DND-41 (cell line): ENCODE results near the gene MAP3K2.

ENCODE experiments used
- ATAC-seq: fragments of 200-7000 bp; cut with Tn5 transposase; 3 replicates; pipeline ENCODE4 v1.9.1; 2021; ENCODE audit warnings: low read depth; ENCODE audit not compliant: insufficient read depth
- DNase-seq: peaks from one replicate; pipeline ENCODE4 v3.0.0-alpha.2; 2020
- H2AFZ ChIP-seq: 2 replicates; pipeline ENCODE4 v1.6.0; 2012; ENCODE audit warnings: low read depth, low read length
- H3K27ac ChIP-seq: 2 replicates; pipeline ENCODE4 v1.5.1; 2012; ENCODE audit warnings: low read length, inconsistent platforms
- H3K27me3 ChIP-seq: fragments of 200-600 bp; sonication (generic); 2 replicates; pipeline ENCODE4 v1.6.0; 2012; ENCODE audit warnings: low read length, mild to moderate bottlenecking, inconsistent platforms; ENCODE audit not compliant: insufficient read depth, poor library complexity
- H3K36me3 ChIP-seq: 2 replicates; pipeline ENCODE4 v1.5.1; 2012; ENCODE audit warnings: low read length, inconsistent platforms; ENCODE audit not compliant: insufficient read depth
- H3K4me1 ChIP-seq: 2 replicates; pipeline ENCODE4 v1.5.1; 2012; ENCODE audit warnings: mild to moderate bottlenecking, low read length; ENCODE audit not compliant: insufficient read depth
- H3K4me2 ChIP-seq: 2 replicates; pipeline ENCODE4 v1.6.0; 2012; ENCODE audit warnings: mild to moderate bottlenecking, moderate library complexity, low read length, inconsistent platforms; ENCODE audit not compliant: insufficient read depth
- H3K4me3 ChIP-seq, 2 experiments: fragments of 200-600 bp in 1 of 2; shearing (Covaris generic) in 1 of 2; 2 replicates each; pipeline ENCODE4 v1.5.1; 2012 to 2016; ENCODE audit warnings: inconsistent platforms in 2 of 2, low read length in 2 of 2, mild to moderate bottlenecking in 2 of 2, low read depth in 1 of 2, moderate library complexity in 1 of 2
- H3K79me2 ChIP-seq: 2 replicates; pipeline ENCODE4 v1.6.0; 2012; ENCODE audit warnings: low read length, inconsistent platforms; ENCODE audit not compliant: insufficient read depth
- H3K9ac ChIP-seq: 2 replicates; pipeline ENCODE4 v1.6.0; 2012; ENCODE audit warnings: low read depth, mild to moderate bottlenecking, inconsistent platforms, low read length, moderate library complexity
- H3K9me3 ChIP-seq: 2 replicates; pipeline ENCODE4 v1.5.1; 2012; ENCODE audit warnings: low read length, moderate library complexity, mild to moderate bottlenecking, inconsistent platforms; ENCODE audit not compliant: insufficient read depth, severe bottlenecking
- H4K20me1 ChIP-seq: 2 replicates; pipeline ENCODE4 v1.6.0; 2012; ENCODE audit warnings: low read length; ENCODE audit not compliant: insufficient read depth
- CTCF ChIP-seq: IDR thresholded peaks from 2 replicates; pipeline ENCODE4 v1.5.1; 2012; ENCODE audit warnings: borderline replicate concordance, low read length, moderate library complexity, mild to moderate bottlenecking; ENCODE audit not compliant: poor library complexity, severe bottlenecking; ENCODE audit errors: extremely low read depth
- EZH2 ChIP-seq: IDR thresholded peaks from 3 replicates; pipeline ENCODE4 v1.6.1; 2012; ENCODE audit warnings: borderline replicate concordance, low read depth, mild to moderate bottlenecking, moderate library complexity, low read length, inconsistent platforms; ENCODE audit not compliant: severe bottlenecking

Gene MAP3K2

DNA sequence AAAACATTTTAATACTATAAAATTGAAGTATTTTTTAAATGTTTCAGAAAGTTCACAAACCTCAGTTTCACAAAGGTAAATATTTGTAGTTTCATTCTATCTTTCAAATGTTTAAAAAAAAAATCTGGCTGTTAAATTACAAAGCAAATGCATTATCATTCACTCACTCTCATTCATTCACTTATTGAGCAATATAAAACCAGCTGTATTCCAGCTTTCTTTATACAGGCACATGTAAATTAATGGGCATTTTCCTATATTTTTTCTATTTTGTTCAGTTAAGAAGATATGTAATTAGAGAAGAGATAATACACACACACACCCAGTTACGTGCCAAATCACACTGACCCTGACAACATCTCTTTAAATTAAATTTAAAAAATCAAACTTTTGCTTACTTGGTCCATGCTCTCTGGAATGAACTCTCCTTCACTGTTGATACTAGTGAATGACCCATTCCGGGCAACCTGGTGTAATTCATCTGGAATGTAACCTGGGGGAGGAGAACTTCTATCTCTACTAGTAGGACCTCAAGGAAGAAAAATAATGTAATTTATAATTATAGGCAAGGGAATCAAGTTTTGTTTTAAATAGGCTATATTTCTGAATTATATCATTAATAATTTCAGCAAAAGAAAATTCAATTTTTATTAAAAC lies 61.4 kb downstream of the MAP3K2 start:
- DNase-seq (no peak), ATAC-seq (no peak)
- no peak overlapping the region for H3K4me2 ChIP-seq
- H3K4me1 ChIP-seq = no peaks in the 10 kb centered on the region
- no peak for TF ChIP-seq CTCF
- no peak for TF ChIP-seq EZH2
- no peaks in the 10 kb centered on the region for H3K27me3 ChIP-seq
- H3K9ac ChIP-seq = no peak overlapping the region
- no peak overlapping the region for H3K27ac ChIP-seq
- H4K20me1 ChIP-seq = no peaks in the 10 kb centered on the region
- no peak overlapping the region for H3K4me3 ChIP-seq
- H2AFZ ChIP-seq = no peak overlapping the region
- no peaks in the 10 kb centered on the region for H3K79me2 ChIP-seq
- H3K9me3 ChIP-seq = no peaks in the 10 kb centered on the region
- peaks cover 73% of the 10 kb centered on the region for H3K36me3 ChIP-seq

DNA sequence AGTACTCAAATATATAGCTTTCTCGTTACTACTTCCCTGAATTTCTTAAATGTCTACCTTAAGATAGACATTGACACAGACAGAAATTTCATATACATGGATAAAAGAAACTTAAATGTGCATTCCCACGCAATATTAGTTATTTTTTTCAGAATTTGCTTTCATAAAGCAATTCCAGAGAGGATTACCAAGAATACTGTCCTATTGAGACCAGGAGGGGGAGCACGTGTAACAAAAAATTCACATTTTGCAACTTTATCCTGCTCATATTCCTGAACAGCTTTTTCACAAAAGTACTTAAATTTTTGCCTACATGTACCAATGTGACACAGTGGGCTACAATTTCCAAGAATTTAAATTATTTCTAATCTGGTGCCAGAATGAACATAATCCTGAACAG lies 63.1 kb downstream of the MAP3K2 start:
- TF ChIP-seq EZH2 (no peak), CTCF (peak; percentile 59)
- no peak overlapping the region for H2AFZ ChIP-seq
- no peak overlapping the region for H3K4me2 ChIP-seq
- ATAC-seq (no peak; the same call in 2 of the 3 replicates), DNase-seq (peak; percentile 15)
- H3K36me3 ChIP-seq = peaks cover 76% of the 10 kb centered on the region
- H3K4me3 ChIP-seq = no peak overlapping the region
- no peaks in the 10 kb centered on the region for H4K20me1 ChIP-seq
- H3K9ac ChIP-seq = no peak overlapping the region
- H3K27ac ChIP-seq = no peak overlapping the region
- H3K79me2 ChIP-seq = no peaks in the 10 kb centered on the region
- H3K27me3 ChIP-seq = no peaks in the 10 kb centered on the region
- peaks cover 3% of the 10 kb centered on the region for H3K9me3 ChIP-seq
- H3K4me1 ChIP-seq = no peaks in the 10 kb centered on the region

DNA sequence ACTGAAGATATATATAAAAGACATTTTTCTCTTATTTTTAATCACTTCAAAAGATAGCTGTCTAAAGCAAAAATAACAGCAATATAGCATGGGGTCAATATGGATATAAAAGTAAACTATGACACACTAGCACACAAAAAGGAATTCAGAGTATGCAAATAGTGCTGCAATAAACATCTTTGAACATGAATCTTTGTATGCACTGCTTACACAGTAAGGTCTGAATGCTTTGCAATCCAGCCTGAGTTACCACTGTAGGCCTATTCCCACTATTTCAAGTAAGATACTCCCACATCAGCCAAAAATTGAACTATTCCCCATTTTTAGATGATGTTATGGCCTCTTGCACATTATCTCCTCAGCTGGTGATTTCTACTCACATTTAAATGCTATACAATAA lies 66.5 kb downstream of the MAP3K2 start:
- no peaks in the 10 kb centered on the region for H4K20me1 ChIP-seq
- no peak for DNase-seq
- TF ChIP-seq EZH2 = no peak
- no peak for TF ChIP-seq CTCF
- no peak overlapping the region for H3K27ac ChIP-seq
- no peaks in the 10 kb centered on the region for H3K4me1 ChIP-seq
- H2AFZ ChIP-seq = no peak overlapping the region
- ATAC-seq = no peak
- H3K79me2 ChIP-seq = no peaks in the 10 kb centered on the region
- H3K4me2 ChIP-seq = no peak overlapping the region
- H3K4me3 ChIP-seq = no peak overlapping the region
- H3K9me3 ChIP-seq = peaks cover 3% of the 10 kb centered on the region
- H3K27me3 ChIP-seq = no peaks in the 10 kb centered on the region
- H3K36me3 ChIP-seq = peaks cover 88% of the 10 kb centered on the region
- no peak overlapping the region for H3K9ac ChIP-seq
